OCI-LY7 (cell line): ENCODE measurements around the gene GSK3B. TPM values are rescaled to one million over a fixed set of nuclear protein-coding genes. Genes with fewer than 3 reads are reported as not detected.
A peak's percentile ranks its signal among the peaks of the same experiment; 100 is the strongest.

Source experiments
- BruUV-seq: library from RNA; stranded (reverse); fragments of 400-500 nt; replicated peaks from 2 replicates; lab custom pipeline; 2021; lab: Mats Ljungman, UMichigan
- CTCF ChIA-PET: fragments of 300-600 bp; sonication (Branson Sonifier 250); formaldehyde crosslinking; loops from one replicate; lab custom pipeline; 2022; ENCODE audit warnings: antibody characterized with exemption; ENCODE audit not compliant: unreplicated experiment; lab: Charles Lee
- POLR2A ChIA-PET: fragments of 300-600 bp; sonication (Branson Sonifier 250); formaldehyde crosslinking; loops from one replicate; lab custom pipeline; 2022; ENCODE audit warnings: antibody characterized with exemption; lab: Charles Lee
- DNase-seq: peaks from one replicate; pipeline ENCODE4 v3.0.0-alpha.2; 2015; ENCODE audit warnings: low spot score
- H2AFZ ChIP-seq: fragments of 200-600 bp; sonication (generic), shearing (Covaris generic); 2 replicates; pipeline ENCODE4 v1.6.1; 2014; ENCODE audit warnings: mild to moderate bottlenecking, antibody characterized with exemption, low read length, moderate library complexity
- H3K27ac ChIP-seq: fragments of 200-600 bp; sonication (generic); 2 replicates; pipeline ENCODE4 v1.5.1; 2014; ENCODE audit warnings: mixed run types, low read depth, mild to moderate bottlenecking, moderate library complexity, low read length, inconsistent platforms; ENCODE audit not compliant: poor library complexity, severe bottlenecking
- H3K36me3 ChIP-seq: fragments of 200-600 bp; sonication (generic); 2 replicates; pipeline ENCODE4 v1.6.1; 2014; ENCODE audit warnings: mild to moderate bottlenecking, antibody characterized with exemption, low read length, moderate library complexity, mixed read lengths; ENCODE audit not compliant: insufficient read depth
- H3K4me1 ChIP-seq: fragments of 200-600 bp; sonication (generic); 2 replicates; pipeline ENCODE4 v1.5.1; 2014; ENCODE audit warnings: mild to moderate bottlenecking, low read length; ENCODE audit not compliant: insufficient read depth, poor library complexity, severe bottlenecking
- H3K4me2 ChIP-seq: fragments of 200-600 bp; sonication (generic); 2 replicates; pipeline ENCODE4 v1.6.1; 2014; ENCODE audit warnings: mild to moderate bottlenecking, low read length
- H3K4me3 ChIP-seq: fragments of 200-600 bp; sonication (generic); 2 replicates; pipeline ENCODE4 v1.5.1; 2014; ENCODE audit warnings: mild to moderate bottlenecking, low read depth, low read length; ENCODE audit not compliant: poor library complexity, severe bottlenecking
- H3K79me2 ChIP-seq: fragments of 200-600 bp; sonication (generic); 2 replicates; pipeline ENCODE4 v1.6.1; 2016; ENCODE audit warnings: low read depth, mild to moderate bottlenecking, low read length, moderate library complexity, mixed read lengths; ENCODE audit not compliant: insufficient read depth
- H3K9me2 ChIP-seq: fragments of 200-600 bp; sonication (generic); 2 replicates; pipeline ENCODE4 v1.6.1; 2016; ENCODE audit warnings: mild to moderate bottlenecking, low read length, mixed read lengths; ENCODE audit not compliant: insufficient read depth
- H3K9me3 ChIP-seq: fragments of 200-600 bp; sonication (generic); 2 replicates; pipeline ENCODE4 v1.6.1; 2014; ENCODE audit warnings: mild to moderate bottlenecking, mixed run types, low read length, mixed read lengths
- H4K20me1 ChIP-seq: fragments of 200-600 bp; sonication (generic); 2 replicates; pipeline ENCODE4 v1.6.1; 2014; ENCODE audit warnings: mild to moderate bottlenecking, antibody characterized with exemption, low read length, moderate library complexity, mixed read lengths; ENCODE audit not compliant: insufficient read depth
- EZH2phosphoT487 ChIP-seq: fragments of 200-600 bp; sonication (generic); IDR thresholded peaks from 2 replicates; pipeline ENCODE4 v1.6.1; 2018; ENCODE audit warnings: low read depth, borderline replicate concordance, mild to moderate bottlenecking, mixed run types, antibody characterized with exemption, low read length, moderate library complexity, mixed read lengths
- intact Hi-C: fragments of 100-400 bp; cut with micrococcal nuclease; formaldehyde crosslinking; loops from one replicate; pipeline ENCODE4 v1.10.0; 2022; ENCODE audit not compliant: unreplicated experiment
- total RNA-seq, 2 experiments: library from RNA; depleted of rRNA in 1 of 2; stranded (reverse); fragments of >200 nt in 1 of 2; shearing (Covaris generic) in 1 of 2; gene quantifications; 2 replicates each; pipeline ENCODE4 v1.2.3, GENCODE V29; 2014 to 2022
- TF ChIP-seq, protein P1 (sequence below): fragments of 200-600 bp; sonication (generic); conservative IDR thresholded peaks from 2 replicates; pipeline ENCODE4 v1.5.1; 2014; ENCODE audit warnings: mild to moderate bottlenecking, antibody characterized with exemption, low read length, moderate library complexity, mixed read lengths

Gene GSK3B
- total RNA-seq, 2 experiments from 2014 or later: 26.6 to 40.9 TPM

DNA sequence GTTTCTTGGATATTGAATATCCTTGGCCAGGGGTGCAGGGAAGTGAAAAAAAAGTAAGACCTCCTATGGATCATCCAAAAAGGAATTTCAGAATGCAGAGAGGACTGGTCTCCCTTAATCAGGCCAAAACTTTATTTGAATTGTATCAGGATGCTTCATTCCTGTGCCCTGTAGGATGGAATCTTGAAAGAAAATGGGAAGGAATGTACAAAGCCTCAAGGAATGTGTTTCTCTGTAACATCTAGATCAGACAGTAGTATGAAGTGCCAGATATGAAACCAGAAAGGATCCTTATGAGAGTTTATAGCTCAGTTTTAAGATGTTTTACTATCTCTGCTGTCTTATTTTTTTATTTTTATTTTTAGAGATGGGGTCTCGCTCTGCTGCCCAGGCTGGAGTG, 6.5 kb upstream of the GSK3B start:
- Histone ChIP-seq H3K4me2 (no peak overlapping the region), H3K4me1 (peaks cover 13% of the 10 kb centered on the region), H3K36me3 (peaks cover 22% of the 10 kb centered on the region), H2AFZ (no peak overlapping the region), H3K79me2 (peaks cover 28% of the 10 kb centered on the region), H3K27ac (no peak overlapping the region), H4K20me1 (no peaks in the 10 kb centered on the region), H3K9me3 (no peaks in the 10 kb centered on the region), H3K9me2 (no peaks in the 10 kb centered on the region), H3K4me3 (no peak overlapping the region)
- POLR2A ChIA-PET: interaction anchor here (0.6 to 1.4 kb wide), 5 partner anchors 9 to 460 kb away, joined by 3 to 5 read pairs (median 4); no protein-coding TSS in a partner anchor
- no TSS peak for BruUV-seq
- no peak for DNase-seq
- intact Hi-C loops: no loop called here
- TF ChIP-seq EZH2phosphoT487: no peak
- TF ChIP-seq, protein P1, sequence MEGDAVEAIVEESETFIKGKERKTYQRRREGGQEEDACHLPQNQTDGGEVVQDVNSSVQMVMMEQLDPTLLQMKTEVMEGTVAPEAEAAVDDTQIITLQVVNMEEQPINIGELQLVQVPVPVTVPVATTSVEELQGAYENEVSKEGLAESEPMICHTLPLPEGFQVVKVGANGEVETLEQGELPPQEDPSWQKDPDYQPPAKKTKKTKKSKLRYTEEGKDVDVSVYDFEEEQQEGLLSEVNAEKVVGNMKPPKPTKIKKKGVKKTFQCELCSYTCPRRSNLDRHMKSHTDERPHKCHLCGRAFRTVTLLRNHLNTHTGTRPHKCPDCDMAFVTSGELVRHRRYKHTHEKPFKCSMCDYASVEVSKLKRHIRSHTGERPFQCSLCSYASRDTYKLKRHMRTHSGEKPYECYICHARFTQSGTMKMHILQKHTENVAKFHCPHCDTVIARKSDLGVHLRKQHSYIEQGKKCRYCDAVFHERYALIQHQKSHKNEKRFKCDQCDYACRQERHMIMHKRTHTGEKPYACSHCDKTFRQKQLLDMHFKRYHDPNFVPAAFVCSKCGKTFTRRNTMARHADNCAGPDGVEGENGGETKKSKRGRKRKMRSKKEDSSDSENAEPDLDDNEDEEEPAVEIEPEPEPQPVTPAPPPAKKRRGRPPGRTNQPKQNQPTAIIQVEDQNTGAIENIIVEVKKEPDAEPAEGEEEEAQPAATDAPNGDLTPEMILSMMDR: no peak
- CTCF ChIA-PET: no interaction called here

DNA sequence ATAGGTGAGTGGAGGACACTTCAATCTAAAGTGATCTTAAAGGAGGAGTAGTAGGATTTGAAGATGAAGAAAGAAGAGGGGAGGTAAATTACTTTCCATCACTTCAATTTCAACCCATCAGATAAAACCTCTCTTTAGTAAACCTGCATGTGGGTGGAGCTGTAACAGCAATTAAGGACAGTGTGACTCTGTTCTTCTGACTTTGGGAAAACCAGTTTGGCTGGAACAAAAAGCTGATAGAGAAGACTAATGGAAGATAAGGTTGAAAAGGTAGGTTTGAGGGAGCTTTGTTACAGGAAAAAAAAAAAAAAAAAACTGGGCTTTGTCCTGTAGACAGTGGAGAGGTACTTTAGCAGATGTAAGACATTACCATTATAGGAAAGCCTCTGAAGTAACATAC, 4.5 kb upstream of the GSK3B start:
- Histone ChIP-seq H3K9me2 (no peaks in the 10 kb centered on the region), H3K4me1 (peaks cover 13% of the 10 kb centered on the region), H3K9me3 (no peaks in the 10 kb centered on the region), H3K36me3 (peaks cover 22% of the 10 kb centered on the region), H3K4me2 (no peak overlapping the region), H3K27ac (no peak overlapping the region), H2AFZ (no peak overlapping the region), H3K4me3 (no peak overlapping the region), H3K79me2 (peaks cover 28% of the 10 kb centered on the region), H4K20me1 (no peaks in the 10 kb centered on the region)
- intact Hi-C loops: loop anchor here (10.0 kb wide), 3 partner anchors 496 to 634 kb away; partner anchors contain the start of genes NDUFB4, POGLUT1, TIMMDC1 and TMEM39A
- TF ChIP-seq EZH2phosphoT487: no peak
- TF ChIP-seq, protein P1: no peak
- POLR2A ChIA-PET: interaction anchor here (0.6 kb wide), 1 partner anchor 36 kb away, joined by 3 read pairs; no protein-coding TSS in a partner anchor
- BruUV-seq: no TSS peak
- no peak for DNase-seq
- CTCF ChIA-PET: no interaction called here

DNA sequence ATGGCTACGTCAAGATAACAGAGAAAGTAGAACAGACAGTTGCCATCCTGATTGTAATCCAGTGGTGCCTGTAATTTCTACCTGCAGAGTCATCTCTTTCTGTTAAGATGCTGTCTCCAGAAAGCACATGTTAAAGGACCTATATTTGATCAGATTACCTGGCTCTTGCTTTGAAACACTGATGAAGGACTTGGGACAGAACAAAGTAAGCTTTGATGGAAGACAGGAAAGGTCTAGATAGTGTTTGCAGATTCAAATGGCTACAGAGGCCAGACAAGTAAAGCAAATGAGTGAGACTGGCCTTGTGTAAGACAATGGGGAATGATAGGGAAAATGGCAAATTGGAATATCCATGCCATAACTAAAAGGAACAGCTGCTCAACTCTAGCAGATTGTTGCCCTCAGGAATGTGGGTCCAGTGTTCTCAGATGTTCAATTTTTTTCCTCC, 1.8 kb upstream of the GSK3B start:
- TF ChIP-seq EZH2phosphoT487: no peak
- TF ChIP-seq, protein P1: no peak
- Histone ChIP-seq H3K79me2 (peaks cover 55% of the 10 kb centered on the region), H3K4me3 (peak overlapping the region; percentile 81), H3K36me3 (peaks cover 12% of the 10 kb centered on the region), H3K9me2 (no peaks in the 10 kb centered on the region), H3K4me1 (peaks cover 16% of the 10 kb centered on the region), H3K4me2 (peak overlapping the region; percentile 73), H2AFZ (peak overlapping the region; percentile 70), H3K27ac (peak overlapping the region; percentile 97), H3K9me3 (no peaks in the 10 kb centered on the region), H4K20me1 (peaks cover 22% of the 10 kb centered on the region)
- intact Hi-C loops: loop anchor here (2.0 to 10.0 kb wide), 4 partner anchors 499 to 647 kb away; partner anchors contain the start of genes GTF2E1, NDUFB4, POGLUT1 and RABL3
- no peak for DNase-seq
- BruUV-seq: TSS peak; percentile 83
- CTCF ChIA-PET: interaction anchor here (1.1 kb wide), 1 partner anchor 25 kb away, joined by 3 read pairs; no protein-coding TSS in a partner anchor
- POLR2A ChIA-PET: interaction anchor here (0.7 to 4.0 kb wide), 16 partner anchors 8 to 596 kb away, joined by 3 to 31 read pairs (median 6); partner anchors contain the start of gene LRRC58
